GM23338 (cell line): Measurements from ENCODE around the gene LRRC3C. TPM values are rescaled to one million over a fixed set of nuclear protein-coding genes. Genes with fewer than 3 reads are reported as not detected.

Experiments used
- ATAC-seq: fragments of 200-7000 bp; cut with Tn5 transposase; 3 replicates; pipeline ENCODE4 v1.9.1; 2020
- DNase-seq: peaks from one replicate; pipeline ENCODE4 v3.0.0-alpha.2; 2015; ENCODE audit warnings: low spot score
- H2AFZ ChIP-seq: fragments of 200-600 bp; sonication (generic); 2 replicates; pipeline ENCODE4 v1.8.0; 2016; ENCODE audit warnings: antibody characterized with exemption, mild to moderate bottlenecking, moderate library complexity
- H3F3A ChIP-seq: fragments of 200-600 bp; sonication (generic); replicated peaks from 2 replicates; pipeline ENCODE4 v1.8.0; 2017; ENCODE audit warnings: antibody characterized with exemption, mixed run types, low read depth
- H3K27ac ChIP-seq: fragments of 200-600 bp; sonication (generic); 2 replicates; pipeline ENCODE4 v1.6.1; 2016; ENCODE audit warnings: low read depth
- H3K27me3 ChIP-seq: fragments of 200-600 bp; sonication (generic); 2 replicates; pipeline ENCODE4 v1.8.0; 2016; ENCODE audit warnings: mild to moderate bottlenecking, mixed run types, moderate library complexity; ENCODE audit not compliant: insufficient read depth
- H3K36me3 ChIP-seq: fragments of 200-600 bp; sonication (generic); 2 replicates; pipeline ENCODE4 v1.8.0; 2016; ENCODE audit warnings: mild to moderate bottlenecking; ENCODE audit not compliant: insufficient read depth
- H3K4me1 ChIP-seq: fragments of 200-600 bp; sonication (generic); 2 replicates; pipeline ENCODE4 v1.8.0; 2016; ENCODE audit warnings: mild to moderate bottlenecking, moderate library complexity; ENCODE audit not compliant: insufficient read depth
- H3K4me2 ChIP-seq: fragments of 200-600 bp; sonication (generic); 2 replicates; pipeline ENCODE4 v1.7.1; 2017; ENCODE audit warnings: mixed run types
- H3K4me3 ChIP-seq: fragments of 200-600 bp; sonication (generic); 2 replicates; pipeline ENCODE4 v1.6.1; 2016; ENCODE audit warnings: mixed run types
- H3K79me2 ChIP-seq: fragments of 200-600 bp; sonication (generic); replicated peaks from 2 replicates; pipeline ENCODE4 v1.8.0; 2017; ENCODE audit warnings: mild to moderate bottlenecking; ENCODE audit not compliant: insufficient read depth
- H3K9me2 ChIP-seq: fragments of 200-600 bp; sonication (generic); 2 replicates; pipeline ENCODE4 v1.8.0; 2017; ENCODE audit not compliant: insufficient read depth
- H4K20me1 ChIP-seq: fragments of 200-600 bp; sonication (generic); replicated peaks from 2 replicates; pipeline ENCODE4 v1.8.0; 2017; ENCODE audit warnings: mild to moderate bottlenecking; ENCODE audit not compliant: insufficient read depth
- H3K27ac Mint-ChIP-seq: 2 replicates; pipeline ENCODE4 v1.8.0; 2020; ENCODE audit warnings: inconsistent platforms, mild to moderate bottlenecking, moderate library complexity, mixed read lengths
- H3K27me3 Mint-ChIP-seq: 3 replicates; pipeline ENCODE4 v1.8.0; 2022; ENCODE audit warnings: low read depth, mild to moderate bottlenecking, moderate library complexity, mixed read lengths, inconsistent platforms; ENCODE audit not compliant: insufficient read depth, poor library complexity
- H3K36me3 Mint-ChIP-seq: 3 replicates; pipeline ENCODE4 v1.8.0; 2021; ENCODE audit warnings: low read depth, mild to moderate bottlenecking, inconsistent platforms, moderate library complexity, mixed read lengths
- H3K4me1 Mint-ChIP-seq: 3 replicates; pipeline ENCODE4 v1.8.0; 2020; ENCODE audit warnings: mild to moderate bottlenecking, inconsistent platforms, mixed read lengths
- H3K4me3 Mint-ChIP-seq: 3 replicates; pipeline ENCODE4 v1.8.0; 2021; ENCODE audit warnings: moderate library complexity, mild to moderate bottlenecking, inconsistent platforms, mixed read lengths
- H3K9me3 Mint-ChIP-seq: 3 replicates; pipeline ENCODE4 v1.8.0; 2020; ENCODE audit warnings: moderate library complexity, mild to moderate bottlenecking, inconsistent platforms, mixed read lengths
- CREB1 ChIP-seq: fragments of 250-450 bp; sonication (Bioruptor Pico); IDR thresholded peaks from 2 replicates; pipeline ENCODE4 v1.5.0; 2020; ENCODE audit warnings: low read depth, mild to moderate bottlenecking, moderate library complexity
- CTCF ChIP-seq, 2 experiments: fragments of 200-600 bp in 1 of 2; sonication (generic) in 1 of 2; conservative IDR thresholded peaks; 2 replicates each; pipeline versions ENCODE4 v1.5.1 to v1.6.1; 2016 to 2017; ENCODE audit warnings: antibody characterized with exemption in 2 of 2, low read depth in 2 of 2, mild to moderate bottlenecking in 2 of 2, moderate library complexity in 1 of 2
- ETS1 ChIP-seq: IDR thresholded peaks from 2 replicates; pipeline ENCODE4 v1.6.1; 2016; ENCODE audit warnings: antibody characterized with exemption
- EZH2 ChIP-seq: fragments of 200-600 bp; sonication (generic); IDR thresholded peaks from one replicate; pipeline ENCODE4 v1.8.0; 2017; ENCODE audit warnings: antibody characterized with exemption, mild to moderate bottlenecking, low read depth; ENCODE audit not compliant: unreplicated experiment
- EZH2phosphoT487 ChIP-seq: fragments of 200-600 bp; sonication (generic); IDR thresholded peaks from one replicate; pipeline ENCODE4 v1.8.1; 2018; ENCODE audit warnings: antibody characterized with exemption; ENCODE audit not compliant: unreplicated experiment
- JUNB ChIP-seq: IDR thresholded peaks from one replicate; pipeline ENCODE4 v1.6.1; 2016; ENCODE audit warnings: antibody characterized with exemption; ENCODE audit not compliant: unreplicated experiment
- POLR2AphosphoS5 ChIP-seq: IDR thresholded peaks from 2 replicates; pipeline ENCODE4 v1.6.1; 2016; ENCODE audit warnings: antibody characterized with exemption, low read depth
- REST ChIP-seq: IDR thresholded peaks from one replicate; pipeline ENCODE4 v1.6.1; 2018; ENCODE audit warnings: antibody characterized with exemption; ENCODE audit not compliant: unreplicated experiment
- STAT1 ChIP-seq: IDR thresholded peaks from one replicate; pipeline ENCODE4 v1.6.1; 2016; ENCODE audit warnings: antibody characterized with exemption; ENCODE audit not compliant: unreplicated experiment
- ZNF331 ChIP-seq: fragments of 250-450 bp; sonication (Bioruptor Pico); IDR thresholded peaks from 2 replicates; pipeline ENCODE4 v1.5.0; 2020; ENCODE audit warnings: low read depth, mild to moderate bottlenecking, moderate library complexity
- long read RNA-seq: library from polyadenylated mRNA; unstranded; transcript quantifications from one replicate; pipeline ENCODE4 v2.0.0, GENCODE V29; 2020; ENCODE audit not compliant: unreplicated experiment
- polyA plus RNA-seq: library from polyadenylated mRNA; unstranded; fragments of >200 nt; fragmentation: Nextera tagmentation; extraction: Ambion mirVana; gene quantifications from 2 replicates; pipeline ENCODE4 v1.2.1, GENCODE V29; 2016
- total RNA-seq: library from RNA; depleted of rRNA; stranded (reverse); fragments of >200 nt; shearing (Covaris generic); gene quantifications from 2 replicates; pipeline ENCODE4 v1.2.3, GENCODE V29; 2014; rRNA removed
- TF ChIP-seq, protein P1 (sequence below): fragments of 250-450 bp; sonication (Bioruptor Pico); IDR thresholded peaks from 2 replicates; pipeline ENCODE4 v1.5.0; 2020; ENCODE audit warnings: mild to moderate bottlenecking, moderate library complexity

The LRRC3C gene, protein sequence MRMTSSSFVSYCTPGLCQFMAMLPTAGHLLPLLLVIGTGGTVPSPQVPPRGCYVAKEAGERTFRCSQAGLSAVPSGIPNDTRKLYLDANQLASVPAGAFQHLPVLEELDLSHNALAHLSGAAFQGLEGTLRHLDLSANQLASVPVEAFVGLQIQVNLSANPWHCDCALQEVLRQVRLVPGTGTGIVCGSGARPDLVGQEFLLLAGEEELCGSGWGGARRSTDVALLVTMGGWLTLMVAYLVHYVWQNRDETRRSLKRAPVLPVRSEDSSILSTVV
- 0.24 TPM in 1 of 2 replicates, not detected in the other for total RNA-seq
- polyA plus RNA-seq = not detected in 2 replicates
- long read RNA-seq = 0 reads

GRCh38 chr17:39927101-39927928, at the start of gene LRRC3C, which contains the start of gene ORMDL3:
Gene LRRC3C, plus strand, starts transcription at chr17:39927732. Its CDS starts 13,792 bp downstream, at chr17:39941524.
Gene ORMDL3, minus strand, starts transcription at chr17:39927601. Its CDS starts 3,398 bp downstream, at chr17:39924203.
- no peak for TF ChIP-seq EZH2phosphoT487
- TF ChIP-seq POLR2AphosphoS5 = peak; percentile 76
- TF ChIP-seq JUNB = no peak
- no peak for TF ChIP-seq CTCF (conservative IDR thresholded peaks at IDR 0.05; ENCODE audit: low read depth in 2 of 2)
- 0 out of 2 replicates have a peak, but pooled peaks have one; percentile 8 for TF ChIP-seq ZNF331 (CRISPR knock-in tag)
- no peak for TF ChIP-seq STAT1
- TF ChIP-seq REST = no peak
- TF ChIP-seq CREB1 = peak; percentile 100
- TF ChIP-seq, protein P1, sequence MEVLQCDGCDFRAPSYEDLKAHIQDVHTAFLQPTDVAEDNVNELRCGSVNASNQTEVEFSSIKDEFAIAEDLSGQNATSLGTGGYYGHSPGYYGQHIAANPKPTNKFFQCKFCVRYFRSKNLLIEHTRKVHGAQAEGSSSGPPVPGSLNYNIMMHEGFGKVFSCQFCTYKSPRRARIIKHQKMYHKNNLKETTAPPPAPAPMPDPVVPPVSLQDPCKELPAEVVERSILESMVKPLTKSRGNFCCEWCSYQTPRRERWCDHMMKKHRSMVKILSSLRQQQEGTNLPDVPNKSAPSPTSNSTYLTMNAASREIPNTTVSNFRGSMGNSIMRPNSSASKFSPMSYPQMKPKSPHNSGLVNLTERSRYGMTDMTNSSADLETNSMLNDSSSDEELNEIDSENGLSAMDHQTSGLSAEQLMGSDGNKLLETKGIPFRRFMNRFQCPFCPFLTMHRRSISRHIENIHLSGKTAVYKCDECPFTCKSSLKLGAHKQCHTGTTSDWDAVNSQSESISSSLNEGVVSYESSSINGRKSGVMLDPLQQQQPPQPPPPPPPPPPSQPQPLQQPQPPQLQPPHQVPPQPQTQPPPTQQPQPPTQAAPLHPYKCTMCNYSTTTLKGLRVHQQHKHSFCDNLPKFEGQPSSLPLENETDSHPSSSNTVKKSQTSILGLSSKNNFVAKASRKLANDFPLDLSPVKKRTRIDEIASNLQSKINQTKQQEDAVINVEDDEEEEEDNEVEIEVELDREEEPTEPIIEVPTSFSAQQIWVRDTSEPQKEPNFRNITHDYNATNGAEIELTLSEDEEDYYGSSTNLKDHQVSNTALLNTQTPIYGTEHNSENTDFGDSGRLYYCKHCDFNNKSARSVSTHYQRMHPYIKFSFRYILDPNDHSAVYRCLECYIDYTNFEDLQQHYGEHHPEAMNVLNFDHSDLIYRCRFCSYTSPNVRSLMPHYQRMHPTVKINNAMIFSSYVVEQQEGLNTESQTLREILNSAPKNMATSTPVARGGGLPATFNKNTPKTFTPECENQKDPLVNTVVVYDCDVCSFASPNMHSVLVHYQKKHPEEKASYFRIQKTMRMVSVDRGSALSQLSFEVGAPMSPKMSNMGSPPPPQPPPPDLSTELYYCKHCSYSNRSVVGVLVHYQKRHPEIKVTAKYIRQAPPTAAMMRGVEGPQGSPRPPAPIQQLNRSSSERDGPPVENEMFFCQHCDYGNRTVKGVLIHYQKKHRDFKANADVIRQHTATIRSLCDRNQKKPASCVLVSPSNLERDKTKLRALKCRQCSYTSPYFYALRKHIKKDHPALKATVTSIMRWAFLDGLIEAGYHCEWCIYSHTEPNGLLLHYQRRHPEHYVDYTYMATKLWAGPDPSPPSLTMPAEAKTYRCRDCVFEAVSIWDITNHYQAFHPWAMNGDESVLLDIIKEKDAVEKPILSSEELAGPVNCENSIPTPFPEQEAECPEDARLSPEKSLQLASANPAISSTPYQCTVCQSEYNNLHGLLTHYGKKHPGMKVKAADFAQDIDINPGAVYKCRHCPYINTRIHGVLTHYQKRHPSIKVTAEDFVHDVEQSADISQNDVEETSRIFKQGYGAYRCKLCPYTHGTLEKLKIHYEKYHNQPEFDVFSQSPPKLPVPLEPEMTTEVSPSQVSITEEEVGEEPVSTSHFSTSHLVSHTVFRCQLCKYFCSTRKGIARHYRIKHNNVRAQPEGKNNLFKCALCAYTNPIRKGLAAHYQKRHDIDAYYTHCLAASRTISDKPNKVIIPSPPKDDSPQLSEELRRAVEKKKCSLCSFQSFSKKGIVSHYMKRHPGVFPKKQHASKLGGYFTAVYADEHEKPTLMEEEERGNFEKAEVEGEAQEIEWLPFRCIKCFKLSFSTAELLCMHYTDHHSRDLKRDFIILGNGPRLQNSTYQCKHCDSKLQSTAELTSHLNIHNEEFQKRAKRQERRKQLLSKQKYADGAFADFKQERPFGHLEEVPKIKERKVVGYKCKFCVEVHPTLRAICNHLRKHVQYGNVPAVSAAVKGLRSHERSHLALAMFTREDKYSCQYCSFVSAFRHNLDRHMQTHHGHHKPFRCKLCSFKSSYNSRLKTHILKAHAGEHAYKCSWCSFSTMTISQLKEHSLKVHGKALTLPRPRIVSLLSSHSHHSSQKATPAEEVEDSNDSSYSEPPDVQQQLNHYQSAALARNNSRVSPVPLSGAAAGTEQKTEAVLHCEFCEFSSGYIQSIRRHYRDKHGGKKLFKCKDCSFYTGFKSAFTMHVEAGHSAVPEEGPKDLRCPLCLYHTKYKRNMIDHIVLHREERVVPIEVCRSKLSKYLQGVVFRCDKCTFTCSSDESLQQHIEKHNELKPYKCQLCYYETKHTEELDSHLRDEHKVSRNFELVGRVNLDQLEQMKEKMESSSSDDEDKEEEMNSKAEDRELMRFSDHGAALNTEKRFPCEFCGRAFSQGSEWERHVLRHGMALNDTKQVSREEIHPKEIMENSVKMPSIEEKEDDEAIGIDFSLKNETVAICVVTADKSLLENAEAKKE (CRISPR knock-in tag) = no peak
- TF ChIP-seq EZH2 = no peak
- peak; percentile 100 for TF ChIP-seq ETS1
- H3F3A ChIP-seq = peaks cover 7% of the 10 kb centered on the region
- Mint-ChIP-seq H3K4me1 (peaks cover 42% of the 10 kb centered on the region), H3K27ac (peak within 1 kb of the TSS; percentile 97), H3K4me3 (peak within 1 kb of the TSS; percentile 85), H3K36me3 (peaks cover 18% of the 10 kb centered on the region), H3K27me3 (peaks cover 5% of the 10 kb centered on the region), H3K9me3 (no peaks in the 10 kb centered on the region)
- peaks cover 15% of the 10 kb centered on the region for H3K4me1 ChIP-seq
- peaks cover 32% of the 10 kb centered on the region for H3K79me2 ChIP-seq
- peak within 1 kb of the TSS; percentile 89 for H2AFZ ChIP-seq
- peak within 1 kb of the TSS; percentile 93 for H3K27ac ChIP-seq
- H3K27me3 ChIP-seq = no peaks in the 10 kb centered on the region
- H3K4me3 ChIP-seq = peak within 1 kb of the TSS; percentile 97
- H3K9me2 ChIP-seq = no peaks in the 10 kb centered on the region
- peak; percentile 97 for DNase-seq
- peak within 1 kb of the TSS; percentile 94 for H3K4me2 ChIP-seq
- peak; percentile 84 for ATAC-seq
- H4K20me1 ChIP-seq = peaks cover 17% of the 10 kb centered on the region
- H3K36me3 ChIP-seq = 0 out of 2 replicates have a peak, but pooled peaks cover 4% of the 10 kb centered on the region
